Effector memory CD4-positive, alpha-beta T cell (primary cell): ENCODE results near the gene CABLES2.

Source experiments
- DNase-seq, 3 donors: peaks; one replicate each; pipeline ENCODE4 v3.0.0-alpha.2; 2020
- H3K27ac ChIP-seq: 2 replicates; pipeline ENCODE4 v1.7.0; 2013; ENCODE audit warnings: mild to moderate bottlenecking, low read length, moderate library complexity; ENCODE audit not compliant: insufficient read depth, poor library complexity, severe bottlenecking
- H3K27me3 ChIP-seq: replicated peaks from 2 replicates; pipeline ENCODE4 v1.7.0; 2013; ENCODE audit warnings: mild to moderate bottlenecking, low read length; ENCODE audit not compliant: insufficient read depth, control insufficient read depth, poor library complexity, severe bottlenecking
- H3K36me3 ChIP-seq: 2 replicates; pipeline ENCODE4 v1.7.0; 2013; ENCODE audit warnings: mild to moderate bottlenecking, low read length, moderate library complexity; ENCODE audit not compliant: control insufficient read depth, insufficient read depth
- H3K4me1 ChIP-seq: 2 replicates; pipeline ENCODE4 v1.7.0; 2013; ENCODE audit warnings: low read length, mild to moderate bottlenecking; ENCODE audit not compliant: control insufficient read depth, insufficient read depth, poor library complexity, severe bottlenecking
- H3K4me3 ChIP-seq: 2 replicates; pipeline ENCODE4 v1.7.0; 2013; ENCODE audit warnings: low read length, low read depth, mild to moderate bottlenecking; ENCODE audit not compliant: insufficient read depth, poor library complexity, severe bottlenecking
- H3K9me3 ChIP-seq: 2 replicates; pipeline ENCODE4 v1.7.0; 2013; ENCODE audit warnings: mild to moderate bottlenecking, low read length, moderate library complexity; ENCODE audit not compliant: control insufficient read depth

Gene CABLES2

GRCh38 chr20:62388839-62389600 lies 18.1 kb downstream of the CABLES2 start:
- Histone ChIP-seq H3K27ac (no peak overlapping the region), H3K36me3 (peaks cover 30% of the 10 kb centered on the region), H3K4me1 (peaks cover 19% of the 10 kb centered on the region), H3K4me3 (no peak overlapping the region), H3K27me3 (no peaks in the 10 kb centered on the region), H3K9me3 (no peaks in the 10 kb centered on the region)
- no peak for DNase-seq

DNA sequence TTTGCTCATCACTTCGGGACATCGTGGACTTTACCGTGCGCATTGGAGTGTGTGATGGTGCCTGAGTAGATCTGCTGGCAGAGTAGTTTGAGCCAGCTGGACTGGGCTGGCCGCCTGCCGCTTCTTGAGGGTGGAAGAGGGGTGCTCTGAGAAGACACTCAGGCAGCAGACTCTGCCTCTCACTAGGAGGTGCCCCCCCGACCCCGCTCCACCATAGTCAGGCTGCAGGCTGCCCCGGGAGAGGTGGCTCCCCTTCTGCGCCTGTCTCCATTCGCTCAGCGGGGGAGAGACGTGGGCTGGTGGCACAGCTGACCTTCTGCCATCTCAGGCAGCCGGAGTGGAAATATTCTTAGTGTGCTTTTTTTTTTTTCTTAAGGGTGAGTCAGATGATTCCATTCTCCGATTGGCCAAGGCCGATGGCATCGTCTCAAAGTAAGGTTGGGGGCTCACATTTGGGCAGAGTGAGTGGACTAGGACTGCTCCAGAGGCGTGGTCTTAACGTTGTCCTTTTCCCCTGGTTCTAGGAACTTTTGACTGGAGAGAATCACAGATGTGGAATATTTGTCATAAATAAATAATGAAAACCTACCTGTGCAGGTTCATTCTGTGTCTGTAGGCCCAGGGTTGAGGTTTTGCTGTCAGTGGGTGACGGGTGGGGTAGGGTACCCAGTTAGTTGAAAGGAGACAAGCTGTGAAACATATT lies 19.0 kb downstream of the CABLES2 start:
- Histone ChIP-seq H3K27ac (no peak overlapping the region), H3K4me3 (peak overlapping the region; percentile 87), H3K9me3 (no peaks in the 10 kb centered on the region), H3K36me3 (peaks cover 21% of the 10 kb centered on the region), H3K4me1 (peaks cover 19% of the 10 kb centered on the region), H3K27me3 (no peaks in the 10 kb centered on the region)
- no peak for DNase-seq

DNA sequence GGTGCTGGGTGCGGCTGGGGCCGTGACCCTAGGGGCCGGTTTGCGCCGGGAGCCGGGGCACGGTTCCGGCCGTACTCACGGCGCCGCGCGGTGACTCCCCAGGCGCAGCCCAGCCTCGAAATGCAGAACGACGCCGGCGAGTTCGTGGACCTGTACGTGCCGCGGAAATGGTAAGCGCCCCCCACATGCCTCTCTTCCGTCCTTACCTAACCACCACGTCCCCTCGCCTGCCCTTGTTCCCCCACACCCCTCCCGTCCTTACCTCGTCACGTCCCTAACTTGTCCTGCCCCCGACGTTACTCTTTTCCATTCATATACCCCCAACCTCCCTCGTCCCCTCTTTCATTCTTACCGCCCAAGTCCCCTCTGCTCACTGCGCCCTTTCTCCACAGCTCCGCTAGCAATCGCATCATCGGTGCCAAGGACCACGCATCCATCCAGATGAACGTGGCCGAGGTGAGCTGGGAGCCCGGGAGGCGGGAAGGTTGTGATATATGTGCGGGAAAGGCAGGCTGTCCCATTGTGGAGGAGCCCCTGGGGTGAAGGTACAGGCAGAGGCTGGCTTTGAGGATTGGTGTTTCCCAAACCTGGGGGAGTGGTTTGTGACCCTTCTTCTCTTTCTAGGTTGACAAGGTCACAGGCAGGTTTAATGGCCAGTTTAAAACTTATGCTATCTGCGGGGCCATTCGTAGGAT lies 19.7 kb downstream of the CABLES2 start:
- H3K27me3 ChIP-seq: no peaks in the 10 kb centered on the region
- H3K27ac ChIP-seq: peak overlapping the region; percentile 94
- H3K4me1 ChIP-seq: peaks cover 19% of the 10 kb centered on the region
- H3K9me3 ChIP-seq: no peaks in the 10 kb centered on the region
- H3K36me3 ChIP-seq: peaks cover 14% of the 10 kb centered on the region
- DNase-seq: no peak
- H3K4me3 ChIP-seq: peak overlapping the region; percentile 87

DNA sequence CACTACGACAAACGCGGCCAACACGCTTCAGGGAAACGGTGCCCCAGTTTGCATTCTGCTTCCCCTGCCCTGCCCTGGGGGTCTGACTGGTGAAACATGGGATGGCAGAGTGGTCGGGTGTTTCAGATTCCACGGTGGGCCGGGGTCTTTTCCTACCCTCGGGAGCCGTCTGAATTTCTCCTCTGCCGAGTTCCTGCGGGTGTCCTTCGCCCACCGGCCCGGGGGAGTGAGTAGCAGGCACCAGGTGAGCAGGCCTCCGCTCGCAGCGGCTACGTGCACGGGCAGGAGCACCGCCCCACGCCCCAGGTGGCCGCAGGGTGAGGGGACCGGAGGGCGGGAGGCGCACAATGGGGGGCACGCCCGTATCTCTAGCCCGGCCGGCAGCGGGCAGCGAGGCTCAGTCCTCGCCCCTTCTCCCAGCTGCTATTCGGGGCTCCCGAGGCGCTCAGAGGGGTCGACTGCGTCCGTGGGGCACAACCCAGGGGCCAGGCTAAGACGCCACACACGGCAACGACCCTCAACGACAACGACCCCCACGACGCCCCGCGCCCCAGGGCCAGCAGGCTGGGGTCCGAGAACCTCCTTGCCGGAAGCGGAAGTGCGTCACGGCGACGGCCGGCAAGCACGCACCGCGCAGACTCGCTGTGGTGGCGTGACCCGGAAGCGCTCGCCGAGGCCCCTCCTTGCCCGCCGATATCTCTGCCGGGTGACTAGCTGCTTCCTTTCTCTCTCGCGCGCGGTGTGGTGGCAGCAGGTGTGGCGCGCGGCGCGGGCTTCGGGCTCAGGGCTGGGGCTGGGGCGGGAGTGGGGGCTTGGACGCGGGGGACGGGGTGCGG lies 20.5 kb downstream of the CABLES2 start, which contains the start of gene RPS21:
Gene RPS21 (plus strand): TSS at position 721 of the 836 bp plus-strand sequence. CDS start 236 bp downstream, outside the sequence.
- Histone ChIP-seq H3K4me1 (peaks cover 19% of the 10 kb centered on the region), H3K9me3 (no peaks in the 10 kb centered on the region), H3K36me3 (peaks cover 14% of the 10 kb centered on the region), H3K27me3 (no peaks in the 10 kb centered on the region), H3K4me3 (peak within 1 kb of the TSS; percentile 87), H3K27ac (peak within 1 kb of the TSS; percentile 94)
- peak; percentile 83 to 90 (median 87) for DNase-seq

DNA sequence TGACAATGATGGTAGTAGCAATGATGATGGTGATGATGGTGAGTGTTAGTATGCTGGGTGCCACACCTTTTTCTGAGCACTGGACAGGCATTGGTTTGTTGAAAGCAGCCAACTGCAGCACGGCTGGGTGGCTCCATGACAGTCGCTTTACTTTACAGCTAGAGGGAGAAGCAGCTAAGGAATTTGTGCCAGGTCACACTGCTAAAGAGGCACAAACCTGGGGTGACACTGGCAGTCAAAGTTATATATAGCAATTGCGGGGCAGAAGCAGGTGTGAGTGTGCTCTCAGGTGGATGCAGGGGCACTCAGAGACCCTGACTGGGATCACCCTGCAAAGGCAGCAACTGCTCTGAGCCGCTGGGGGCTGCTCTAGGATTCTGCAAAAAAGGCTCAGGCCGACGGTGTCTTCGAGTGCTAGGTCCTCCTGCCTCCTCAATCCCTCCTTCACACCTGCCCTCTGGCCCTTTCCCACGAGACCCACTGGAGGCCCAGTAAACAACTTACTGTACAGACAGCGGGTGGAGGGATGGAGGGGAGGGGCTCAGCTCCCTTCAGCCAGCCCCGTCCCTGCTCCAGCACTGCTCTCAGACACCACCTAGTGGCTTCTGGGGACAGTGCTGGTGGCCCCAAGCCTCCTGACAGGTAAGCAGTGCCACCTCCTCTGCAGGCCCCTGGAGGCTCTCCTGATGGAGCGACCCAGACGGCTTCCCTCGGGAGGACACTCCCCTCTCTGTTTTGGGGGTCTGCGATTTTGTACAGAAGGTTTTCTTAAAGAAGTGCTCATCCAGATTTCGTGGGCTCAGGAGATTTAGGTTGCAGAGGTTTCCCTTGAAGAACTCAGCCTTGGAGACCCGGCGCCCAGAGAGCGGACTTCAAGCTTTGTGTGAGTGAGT lies 24.5 kb downstream of the CABLES2 start:
- Histone ChIP-seq H3K4me1 (peaks cover 13% of the 10 kb centered on the region), H3K27ac (no peak overlapping the region)

GRCh38 chr20:62381842-62382241 lies 25.2 kb downstream of the CABLES2 start:
- Histone ChIP-seq H3K4me1 (peaks cover 10% of the 10 kb centered on the region), H3K9me3 (no peaks in the 10 kb centered on the region), H3K27ac (no peak overlapping the region), H3K4me3 (no peak overlapping the region), H3K27me3 (no peaks in the 10 kb centered on the region), H3K36me3 (no peaks in the 10 kb centered on the region)
- no peak for DNase-seq

More for the DNA sequence above, 24.5 kb downstream of the CABLES2 start:
- H3K36me3 ChIP-seq: no peaks in the 10 kb centered on the region
- no peaks in the 10 kb centered on the region for H3K9me3 ChIP-seq
- no peak overlapping the region for H3K4me3 ChIP-seq
- DNase-seq: peak; percentile 53 to 65 (median 58)
- H3K27me3 ChIP-seq: no peaks in the 10 kb centered on the region

DNA sequence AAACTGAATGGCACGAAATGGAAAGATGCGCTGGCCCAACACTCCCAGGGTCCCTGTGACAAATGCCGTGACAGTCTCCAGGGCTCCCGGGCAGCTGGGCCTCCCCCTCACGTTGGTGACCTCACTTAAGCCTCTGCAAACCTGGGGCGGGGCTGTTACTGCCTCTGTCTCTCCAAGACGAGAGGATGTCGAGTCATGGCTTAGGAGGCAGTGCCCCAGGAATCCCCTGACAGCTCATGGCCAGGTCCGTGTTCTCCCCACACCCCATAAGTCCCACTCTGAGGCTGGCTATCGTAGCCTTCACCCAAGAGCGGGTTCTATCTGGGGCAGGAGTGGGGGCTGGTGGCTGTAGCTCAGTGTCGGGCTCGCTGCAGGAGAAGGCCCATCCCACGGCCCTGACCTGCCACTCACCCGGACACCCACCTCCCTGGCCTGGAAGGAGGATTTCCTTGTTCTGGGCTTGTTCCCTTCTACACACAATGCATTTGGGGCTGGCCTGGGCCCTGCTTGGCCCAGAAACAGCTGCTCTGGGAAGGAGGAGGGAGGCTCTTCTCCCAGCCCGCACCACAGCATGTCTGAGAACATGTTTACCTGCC lies 25.8 kb downstream of the CABLES2 start:
- no peak for DNase-seq
- no peaks in the 10 kb centered on the region for H3K9me3 ChIP-seq
- H3K4me3 ChIP-seq: no peak overlapping the region
- H3K27ac ChIP-seq: no peak overlapping the region
- no peaks in the 10 kb centered on the region for H3K27me3 ChIP-seq
- peaks cover 8% of the 10 kb centered on the region for H3K4me1 ChIP-seq
- no peaks in the 10 kb centered on the region for H3K36me3 ChIP-seq

DNA sequence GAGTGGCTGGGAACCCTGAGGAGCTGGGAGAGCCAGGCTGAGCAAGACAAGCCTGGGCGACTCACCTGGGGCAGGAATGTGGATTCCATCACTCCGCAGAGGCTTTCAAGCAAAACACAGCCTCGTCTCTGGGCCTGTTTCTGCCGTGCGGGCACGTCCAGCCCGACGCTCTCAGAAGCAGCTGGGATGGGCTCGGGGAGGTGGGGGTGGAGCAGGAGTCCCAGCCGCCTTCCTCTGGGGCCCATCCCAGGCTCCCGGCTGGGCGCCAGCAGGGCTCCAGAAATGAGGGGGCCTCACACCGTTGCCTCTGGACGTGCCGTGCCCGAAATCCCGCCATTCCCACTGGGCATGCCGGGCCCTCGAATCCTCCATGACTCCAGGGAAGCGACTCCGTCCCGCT lies 28.9 kb downstream of the CABLES2 start:
- DNase-seq: no peak
- Histone ChIP-seq H3K27ac (no peak overlapping the region), H3K4me3 (no peak overlapping the region), H3K36me3 (no peaks in the 10 kb centered on the region), H3K27me3 (no peaks in the 10 kb centered on the region), H3K4me1 (no peaks in the 10 kb centered on the region), H3K9me3 (no peaks in the 10 kb centered on the region)
